Embryonic facial prominence (tissue), 1 donor: ENCODE data around the gene SMKR1.
"Not testable (repeated sequence)": the region's sequence is repeated elsewhere in the genome, so short reads cannot be mapped to it uniquely, and the experiment has no call there.

ENCODE experiments used
- DNase-seq: peaks from one replicate; pipeline ENCODE4 v3.0.0-alpha.2; 2016; ENCODE audit errors: extremely low spot score

SMKR1 gene

GRCh38 chr7:129482781-129483180 lies 19.6 kb upstream of the SMKR1 start:
- no peak for DNase-seq

- no peak for DNase-seq
These were observed 12.8 kb upstream of the SMKR1 start for GRCh38 chr7:129489491-129489890.

- DNase-seq, result no peak
These were observed 9.9 kb upstream of the SMKR1 start for GRCh38 chr7:129492391-129492790.

- DNase-seq, result no peak
These were observed 8.8 kb upstream of the SMKR1 start for GRCh38 chr7:129493555-129493954.

- DNase-seq, result peak; percentile 53
These were observed 8.3 kb upstream of the SMKR1 start for GRCh38 chr7:129494041-129494440.

- no peak for DNase-seq
These were observed 6.3 kb upstream of the SMKR1 start for GRCh38 chr7:129495987-129496386.

GRCh38 chr7:129496653-129497052 lies 5.7 kb upstream of the SMKR1 start:
- no peak for DNase-seq

GRCh38 chr7:129497156-129497555 lies 5.2 kb upstream of the SMKR1 start:
- no peak for DNase-seq

- no peak for DNase-seq
These were observed 4.3 kb upstream of the SMKR1 start for GRCh38 chr7:129498021-129498420.

- no peak for DNase-seq
These were observed 2.3 kb upstream of the SMKR1 start for GRCh38 chr7:129499999-129500398.

- no peak for DNase-seq
These were observed 666 bp downstream of the SMKR1 start for GRCh38 chr7:129502708-129503685.

GRCh38 chr7:129503725-129504124 lies 1.4 kb downstream of the SMKR1 start:
- DNase-seq, result no peak

- no peak for DNase-seq
These were observed 9.9 kb downstream of the SMKR1 start for GRCh38 chr7:129512192-129512591.

- no peak for DNase-seq
These were observed 11.2 kb downstream of the SMKR1 start for GRCh38 chr7:129513546-129513945.

GRCh38 chr7:129514683-129515082 lies 12.4 kb downstream of the SMKR1 start:
- no peak for DNase-seq

- DNase-seq, result no peak
These were observed 13.1 kb downstream of the SMKR1 start for GRCh38 chr7:129515381-129515780.

GRCh38 chr7:129517931-129518330 lies 15.6 kb downstream of the SMKR1 start:
- no peak for DNase-seq

- DNase-seq, result no peak
These were observed 17.1 kb downstream of the SMKR1 start for GRCh38 chr7:129519464-129519863.

GRCh38 chr7:129522088-129522970 lies 20.0 kb downstream of the SMKR1 start:
- no peak for DNase-seq

- DNase-seq, result no peak
These were observed 20.6 kb downstream of the SMKR1 start for GRCh38 chr7:129522971-129523340.

- DNase-seq, result no peak
These were observed 21.6 kb downstream of the SMKR1 start for GRCh38 chr7:129523924-129524323.

GRCh38 chr7:129524405-129524804 lies 22.1 kb downstream of the SMKR1 start:
- DNase-seq, result not testable (repeated sequence)
